AG04449 (cell line): ENCODE measurements around the gene HNRNPD.

Source experiments
- CTCF ChIA-PET: fragments of 350-600 bp; formaldehyde crosslinking; extraction: SDS; loops from one replicate; lab custom pipeline; 2021; ENCODE audit warnings: antibody characterized with exemption; lab: Yijun Ruan, JAX
- POLR2A ChIA-PET: fragments of 400-600, 350-600 bp; formaldehyde crosslinking; extraction: SDS; loops from one replicate; lab custom pipeline; 2020; ENCODE audit warnings: antibody characterized with exemption, inconsistent platforms; lab: Yijun Ruan, JAX
- DNase-seq: peaks from one replicate; pipeline ENCODE4 v3.0.0-alpha.2; 2010; ENCODE audit warnings: low read depth, low spot score
- H3K4me3 ChIP-seq: 2 replicates; pipeline ENCODE4 v1.5.1; 2011; ENCODE audit warnings: low read depth, mild to moderate bottlenecking, control low read depth, low read length
- TF ChIP-seq, protein P1 (sequence below): IDR thresholded peaks from one replicate; pipeline ENCODE4 v1.5.1; 2011; ENCODE audit warnings: mild to moderate bottlenecking, moderate library complexity, low read length, control low read depth, inconsistent platforms; ENCODE audit not compliant: insufficient read depth; ENCODE audit errors: missing control alignments

Gene HNRNPD

DNA sequence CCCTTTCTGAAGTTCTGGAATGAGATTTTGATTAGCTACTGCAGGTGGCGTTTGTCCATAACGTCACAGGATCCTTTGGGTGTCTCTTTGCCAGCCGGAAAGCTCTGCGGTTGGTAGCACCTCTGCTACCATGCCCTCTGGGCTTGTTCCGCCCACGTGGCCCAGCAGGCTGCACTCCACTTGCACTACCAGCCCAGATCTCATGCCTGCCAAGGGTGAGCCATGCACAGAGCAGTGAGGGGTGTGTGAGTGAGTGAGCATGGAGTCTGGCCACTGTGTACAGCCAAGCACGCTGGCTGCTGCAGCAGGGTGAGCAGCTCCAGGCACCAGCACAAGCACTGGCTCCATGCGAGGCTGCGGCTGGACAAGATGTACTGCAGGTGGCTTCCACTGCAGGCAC lies 6.6 kb upstream of the HNRNPD start:
- H3K4me3 ChIP-seq, result no peak overlapping the region
- TF ChIP-seq, protein P1, sequence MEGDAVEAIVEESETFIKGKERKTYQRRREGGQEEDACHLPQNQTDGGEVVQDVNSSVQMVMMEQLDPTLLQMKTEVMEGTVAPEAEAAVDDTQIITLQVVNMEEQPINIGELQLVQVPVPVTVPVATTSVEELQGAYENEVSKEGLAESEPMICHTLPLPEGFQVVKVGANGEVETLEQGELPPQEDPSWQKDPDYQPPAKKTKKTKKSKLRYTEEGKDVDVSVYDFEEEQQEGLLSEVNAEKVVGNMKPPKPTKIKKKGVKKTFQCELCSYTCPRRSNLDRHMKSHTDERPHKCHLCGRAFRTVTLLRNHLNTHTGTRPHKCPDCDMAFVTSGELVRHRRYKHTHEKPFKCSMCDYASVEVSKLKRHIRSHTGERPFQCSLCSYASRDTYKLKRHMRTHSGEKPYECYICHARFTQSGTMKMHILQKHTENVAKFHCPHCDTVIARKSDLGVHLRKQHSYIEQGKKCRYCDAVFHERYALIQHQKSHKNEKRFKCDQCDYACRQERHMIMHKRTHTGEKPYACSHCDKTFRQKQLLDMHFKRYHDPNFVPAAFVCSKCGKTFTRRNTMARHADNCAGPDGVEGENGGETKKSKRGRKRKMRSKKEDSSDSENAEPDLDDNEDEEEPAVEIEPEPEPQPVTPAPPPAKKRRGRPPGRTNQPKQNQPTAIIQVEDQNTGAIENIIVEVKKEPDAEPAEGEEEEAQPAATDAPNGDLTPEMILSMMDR, result no peak
- ChIA-PET CTCF (interaction anchor here (2.1 kb wide), 1 partner anchor 49 kb away, joined by 6 read pairs; the partner anchor contains the start of gene HNRNPDL), POLR2A (interaction anchor here (0.9 kb wide), 1 partner anchor 48 kb away, joined by 5 read pairs; no protein-coding TSS in a partner anchor)
- no peak for DNase-seq

DNA sequence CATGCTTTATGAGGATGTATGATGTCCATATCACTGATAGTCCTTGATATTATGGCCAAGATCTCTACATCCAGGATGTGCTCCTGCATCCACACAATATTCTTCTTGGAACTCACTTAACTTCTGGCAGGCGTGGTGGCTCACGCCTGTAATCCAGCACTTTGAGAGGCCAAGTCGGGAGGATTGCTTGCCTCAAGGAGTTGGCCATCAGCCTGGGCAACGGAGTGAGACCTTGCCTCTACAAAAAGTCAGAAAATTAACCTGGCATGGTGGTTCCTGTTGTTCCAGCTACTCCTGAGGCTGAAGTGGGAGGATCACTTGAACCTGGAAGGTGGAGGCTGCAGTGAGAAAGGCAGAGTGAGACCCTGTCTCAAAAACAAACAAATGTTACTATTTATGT lies 2.3 kb upstream of the HNRNPD start:
- no peak overlapping the region; the same call in 1 of the 2 replicates for H3K4me3 ChIP-seq
- TF ChIP-seq, protein P1, result no peak
- ChIA-PET CTCF (no interaction called here), POLR2A (no interaction called here)
- no peak for DNase-seq

DNA sequence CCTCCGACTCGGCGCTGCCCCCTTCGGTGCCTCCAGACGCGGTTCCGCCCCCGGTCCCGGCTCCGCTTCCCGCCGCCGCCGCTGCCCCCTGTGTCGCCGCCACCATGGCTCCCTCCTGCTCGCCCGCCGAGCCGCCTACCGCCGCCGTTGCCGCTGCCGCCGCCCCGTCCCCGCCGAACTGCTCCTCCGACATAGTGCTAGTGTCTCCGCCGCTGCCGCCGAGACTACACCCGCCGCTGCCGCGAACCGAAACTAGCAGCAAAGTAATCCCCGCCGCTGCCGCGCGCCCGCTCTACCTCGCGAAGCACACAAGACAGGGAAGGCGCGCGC lies 340 bp downstream of the HNRNPD start:
- TF ChIP-seq, protein P1, result no peak
- DNase-seq, result no peak
- peak overlapping the region; percentile 95 for H3K4me3 ChIP-seq
- POLR2A ChIA-PET, result interaction anchor here (1.3 to 1.9 kb wide), 3 partner anchors 10 to 56 kb away, joined by 5 to 26 read pairs (median 6); no protein-coding TSS in a partner anchor
- CTCF ChIA-PET, result no interaction called here

DNA sequence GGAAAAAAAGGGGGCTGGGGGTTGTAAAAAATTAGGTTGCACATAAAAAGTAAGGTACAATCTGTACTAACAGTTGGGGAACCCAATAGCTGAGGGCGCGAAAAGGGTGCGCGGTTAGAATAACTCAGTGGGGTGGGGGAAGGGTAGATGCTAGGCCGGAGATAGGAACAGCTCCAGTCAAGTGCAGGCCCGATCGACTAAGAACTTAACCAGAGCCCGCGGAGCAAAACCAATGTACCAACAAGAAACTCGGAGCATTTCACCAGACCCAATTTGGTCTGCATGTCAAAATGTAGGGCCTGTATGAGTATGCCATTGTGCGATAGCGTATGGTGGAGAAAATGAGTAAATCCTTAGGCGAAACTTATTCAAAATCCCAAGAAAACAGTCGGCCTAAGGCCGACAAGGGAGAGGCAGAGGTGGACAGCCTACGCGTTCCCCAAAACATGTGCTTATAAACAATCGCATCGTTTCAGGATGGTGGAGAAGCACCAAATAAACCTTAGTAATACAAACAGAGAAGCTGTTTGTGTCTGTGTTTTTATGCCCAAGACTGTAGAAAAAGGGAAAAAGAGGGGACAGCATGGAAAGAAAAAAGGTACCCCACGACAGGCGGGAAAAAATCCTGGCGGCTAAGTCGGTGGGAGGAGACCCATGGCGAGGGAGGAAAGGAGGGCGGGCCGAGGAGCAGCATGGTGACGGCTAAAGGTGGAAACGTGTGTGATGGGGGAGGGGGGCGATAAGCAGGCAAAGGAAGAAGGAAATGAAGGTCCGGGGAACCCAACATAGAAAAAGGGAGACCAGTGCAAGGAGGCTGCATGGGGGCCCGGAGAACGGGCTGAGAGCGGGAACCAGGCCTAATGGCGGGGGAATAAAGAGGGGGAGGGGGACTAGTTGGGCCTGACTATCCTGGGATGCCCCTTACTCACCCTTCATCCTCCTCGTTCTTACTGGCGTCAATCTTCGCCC lies 990 bp downstream of the HNRNPD start:
- TF ChIP-seq, protein P1, result no peak
- CTCF ChIA-PET, result interaction anchor here (0.9 to 4.2 kb wide), 3 partner anchors 12 to 366 kb away, joined by 3 to 41 read pairs (median 4); no protein-coding TSS in a partner anchor
- POLR2A ChIA-PET, result interaction anchor here (1.1 kb wide), 1 partner anchor 57 kb away, joined by 4 read pairs; no protein-coding TSS in a partner anchor
- DNase-seq, result no peak
- H3K4me3 ChIP-seq, result peak overlapping the region; percentile 95

DNA sequence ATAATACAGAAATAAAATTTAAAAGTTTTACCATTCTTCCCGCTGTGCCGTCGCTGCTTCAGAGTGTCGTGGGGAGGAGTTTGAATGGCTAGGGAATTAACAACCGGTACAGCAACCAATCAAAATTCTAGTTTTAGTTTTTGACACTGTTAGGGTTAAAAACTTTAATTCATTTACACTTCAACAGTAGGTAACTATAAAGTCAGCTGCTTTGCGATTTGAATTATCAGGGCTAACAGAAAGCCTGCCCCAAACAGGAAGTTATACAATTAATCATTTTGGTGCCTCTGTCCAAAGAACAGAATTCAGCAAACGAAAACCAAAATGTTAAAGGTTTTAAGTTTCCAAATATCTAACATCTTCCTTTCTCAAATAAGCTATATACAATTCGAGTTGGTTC lies 2.3 kb downstream of the HNRNPD start:
- POLR2A ChIA-PET, result interaction anchor here (0.8 to 1.1 kb wide), 2 partner anchors 58 kb away, joined by 3 to 4 read pairs; no protein-coding TSS in a partner anchor
- DNase-seq, result no peak

More for the DNA sequence above, 2.3 kb downstream of the HNRNPD start:
- peak overlapping the region; percentile 95 for H3K4me3 ChIP-seq
- CTCF ChIA-PET, result interaction anchor here (0.9 to 4.2 kb wide), 2 partner anchors 11 to 367 kb away, joined by 4 to 41 read pairs; no protein-coding TSS in a partner anchor
- TF ChIP-seq, protein P1, result no peak
